LNCAP (cell line): Measurements from ENCODE around the gene SLC11A2.

Experiments
- TF ChIP-seq, protein P1 (sequence below): fragments of 450-650 bp; IDR thresholded peaks from 2 replicates; pipeline ENCODE4 v1.5.1; 2017; ENCODE audit warnings: mild to moderate bottlenecking

Gene SLC11A2

DNA sequence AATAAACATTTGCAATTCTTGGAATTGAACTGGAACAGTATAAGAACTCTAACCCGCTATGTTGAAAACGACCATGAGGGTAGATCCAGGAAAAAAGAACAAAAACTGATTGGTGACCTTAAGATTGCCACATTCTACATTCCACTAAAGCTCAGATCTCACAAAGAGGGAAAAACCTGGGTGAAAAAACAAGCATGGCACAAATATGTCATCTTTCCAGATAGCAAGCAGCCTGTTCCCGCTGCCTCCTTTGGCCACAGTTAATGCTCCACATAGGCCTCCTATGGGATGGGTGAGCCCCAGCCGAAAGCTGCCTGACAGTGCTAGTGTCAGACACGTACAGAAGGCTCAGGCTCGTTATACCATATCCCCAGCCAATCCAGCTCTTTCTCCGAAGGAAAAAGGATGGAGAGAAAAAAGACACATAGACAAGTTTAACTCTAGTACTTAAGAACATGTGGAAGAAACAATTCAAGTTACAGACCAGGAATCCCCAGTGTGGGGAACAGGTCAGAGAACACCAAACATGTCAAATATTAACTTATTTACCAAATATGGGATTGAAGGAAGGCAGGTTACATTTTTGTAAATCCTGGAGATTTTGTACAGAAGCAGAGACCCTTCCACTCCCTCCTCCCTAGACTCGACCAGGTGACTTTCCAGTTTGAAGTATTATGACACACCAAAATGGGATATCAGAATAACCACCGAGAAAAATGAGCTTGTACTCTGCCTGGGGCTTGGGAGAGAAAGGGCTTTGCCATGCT lies 36.6 kb upstream of the SLC11A2 start:
- TF ChIP-seq, protein P1, sequence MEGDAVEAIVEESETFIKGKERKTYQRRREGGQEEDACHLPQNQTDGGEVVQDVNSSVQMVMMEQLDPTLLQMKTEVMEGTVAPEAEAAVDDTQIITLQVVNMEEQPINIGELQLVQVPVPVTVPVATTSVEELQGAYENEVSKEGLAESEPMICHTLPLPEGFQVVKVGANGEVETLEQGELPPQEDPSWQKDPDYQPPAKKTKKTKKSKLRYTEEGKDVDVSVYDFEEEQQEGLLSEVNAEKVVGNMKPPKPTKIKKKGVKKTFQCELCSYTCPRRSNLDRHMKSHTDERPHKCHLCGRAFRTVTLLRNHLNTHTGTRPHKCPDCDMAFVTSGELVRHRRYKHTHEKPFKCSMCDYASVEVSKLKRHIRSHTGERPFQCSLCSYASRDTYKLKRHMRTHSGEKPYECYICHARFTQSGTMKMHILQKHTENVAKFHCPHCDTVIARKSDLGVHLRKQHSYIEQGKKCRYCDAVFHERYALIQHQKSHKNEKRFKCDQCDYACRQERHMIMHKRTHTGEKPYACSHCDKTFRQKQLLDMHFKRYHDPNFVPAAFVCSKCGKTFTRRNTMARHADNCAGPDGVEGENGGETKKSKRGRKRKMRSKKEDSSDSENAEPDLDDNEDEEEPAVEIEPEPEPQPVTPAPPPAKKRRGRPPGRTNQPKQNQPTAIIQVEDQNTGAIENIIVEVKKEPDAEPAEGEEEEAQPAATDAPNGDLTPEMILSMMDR = no peak

DNA sequence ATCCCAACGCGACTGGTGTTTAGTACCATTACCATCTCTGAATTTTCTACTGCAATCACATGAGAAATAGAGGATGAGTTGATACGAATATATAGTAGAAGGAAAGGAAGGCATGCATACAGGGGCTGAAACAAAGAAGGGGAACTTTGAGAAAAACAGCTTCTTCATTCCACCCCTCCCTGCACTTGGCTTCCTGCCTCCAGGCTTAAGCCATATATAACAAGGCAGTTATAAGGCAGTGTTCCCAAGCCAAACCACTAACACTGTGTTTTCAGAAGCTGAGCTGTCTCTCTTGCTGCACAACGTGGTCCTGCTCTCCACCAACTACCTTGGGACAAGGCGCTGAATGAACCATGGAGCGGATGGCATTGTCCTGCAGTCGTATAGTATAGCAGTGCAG lies 32.9 kb upstream of the SLC11A2 start:
- TF ChIP-seq, protein P1 = no peak

DNA sequence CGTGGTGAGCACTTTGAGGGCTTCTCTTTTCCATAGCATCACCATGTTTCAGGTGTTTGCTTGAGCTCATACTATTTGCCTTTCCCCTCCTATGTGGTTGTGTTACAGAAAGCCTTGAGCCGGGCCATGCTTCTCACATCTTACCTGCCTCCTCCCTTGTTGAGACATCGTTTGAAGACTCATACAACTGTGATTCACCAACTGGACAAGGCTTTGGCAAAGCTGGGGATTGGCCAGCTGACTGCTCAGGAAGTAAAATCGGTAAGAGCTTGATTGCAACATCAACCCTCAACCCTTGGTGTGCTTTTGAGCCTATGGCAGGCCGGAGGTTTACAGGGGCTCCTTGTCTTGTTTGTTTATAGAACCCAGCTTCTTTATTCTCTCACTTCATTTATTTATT lies 30.1 kb upstream of the SLC11A2 start:
- TF ChIP-seq, protein P1 = no peak

DNA sequence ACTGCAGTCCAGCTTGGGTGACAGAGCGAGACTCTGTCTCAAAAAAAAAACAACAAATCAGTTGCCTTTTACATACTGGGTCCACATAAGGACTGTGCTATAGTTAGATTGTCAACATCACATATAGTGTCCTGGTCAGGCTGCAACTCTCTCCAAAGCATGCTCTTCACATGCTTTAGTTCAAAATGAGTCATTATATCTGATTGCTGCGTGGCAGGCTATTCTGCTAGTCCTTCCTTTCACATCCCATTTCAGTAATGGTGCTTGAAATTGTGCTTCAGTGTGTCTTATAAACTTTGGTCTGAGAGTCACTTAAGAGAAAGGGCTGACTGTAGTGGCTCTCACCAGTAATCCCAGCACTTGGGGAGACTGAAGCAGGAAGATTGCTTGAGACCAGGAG lies 28.9 kb upstream of the SLC11A2 start:
- TF ChIP-seq, protein P1 = no peak

DNA sequence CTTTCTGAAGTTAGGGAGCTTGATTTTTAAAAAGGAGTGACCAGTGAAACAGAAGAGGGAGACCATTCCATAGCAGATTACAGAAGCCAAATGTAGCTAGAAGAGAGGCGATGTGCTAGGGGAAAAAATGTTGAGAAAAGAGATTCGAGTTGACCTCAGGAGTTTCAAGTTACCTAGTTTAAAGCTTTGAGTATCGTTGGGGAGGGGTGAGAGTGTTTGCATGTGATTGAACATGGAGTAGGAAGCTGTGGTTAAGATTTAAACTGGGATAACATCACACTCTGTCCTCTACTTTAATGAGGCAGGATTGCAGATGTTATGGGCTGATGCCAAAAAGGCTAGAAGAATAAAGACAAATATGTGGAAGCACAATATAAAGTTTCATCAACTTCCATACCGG lies 25.6 kb upstream of the SLC11A2 start:
- TF ChIP-seq, protein P1 = no peak

DNA sequence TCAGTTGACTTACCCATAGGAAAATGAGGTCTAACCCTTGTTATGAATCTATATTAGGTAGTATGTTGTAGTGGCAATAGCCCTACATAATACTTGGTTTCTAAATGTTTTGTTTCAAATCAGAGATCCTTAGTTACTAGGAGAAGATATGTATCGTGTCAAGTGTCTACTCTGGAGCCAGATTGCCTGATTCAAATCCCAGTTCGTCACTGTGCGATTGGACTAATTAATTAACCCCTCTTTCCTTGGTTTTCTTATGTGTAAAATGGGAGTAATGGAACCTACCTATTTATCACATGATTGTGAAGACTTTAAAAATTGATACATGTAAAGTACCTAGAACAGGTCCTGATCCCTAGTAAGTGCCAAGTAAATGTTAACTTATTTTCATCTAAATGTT lies 23.3 kb upstream of the SLC11A2 start:
- TF ChIP-seq, protein P1 = no peak

DNA sequence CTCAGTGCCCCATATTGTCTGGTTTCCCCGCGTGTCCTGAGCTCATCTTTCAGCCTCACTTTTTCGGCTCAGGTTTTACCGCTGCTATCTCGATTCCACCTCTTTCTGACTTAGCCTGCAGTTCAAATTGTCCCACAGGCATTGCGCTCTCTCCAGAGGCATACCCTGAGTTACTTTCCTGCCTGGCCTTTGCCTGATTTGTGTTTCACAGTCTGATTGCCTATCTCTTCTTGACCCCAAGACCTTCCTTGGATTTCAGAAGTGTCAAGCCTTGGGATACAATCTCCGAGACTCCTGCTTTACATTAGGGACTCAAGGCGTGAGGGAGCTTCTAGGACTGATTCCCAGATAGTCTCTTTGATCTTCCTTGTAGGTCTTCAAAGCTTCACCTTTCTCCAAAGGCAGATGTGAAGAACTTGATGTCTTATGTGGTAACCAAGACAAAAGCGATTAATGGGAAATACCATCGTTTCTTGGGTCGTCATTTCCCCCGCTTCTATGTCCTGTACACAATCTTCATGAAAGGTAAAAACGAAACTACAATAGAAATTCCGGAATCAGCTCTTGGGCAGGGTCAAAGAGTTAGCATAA lies 22.6 kb upstream of the SLC11A2 start:
- TF ChIP-seq, protein P1 = no peak
